Measurements from ENCODE around the gene CCDC27.

GRCh38 chr1:3803905-3804626 lies 51.8 kb downstream of the CCDC27 start:
- TF ChIP-seq CTCF (IDR thresholded peaks at IDR 0.05) (no peak), TCF7L2 (IDR thresholded peaks at IDR 0.05; ENCODE audit: low read depth, low read length) (no peak), REST (IDR thresholded peaks at IDR 0.05; ENCODE audit: insufficient read depth in 1 of 2, low read depth in 2 of 2, low read length in 1 of 2) (no peak)
